Raji (cell line): ENCODE data around the gene SLC35F3.

Source experiments
- POLR2A ChIP-seq: IDR thresholded peaks from 2 replicates; pipeline ENCODE4 v1.6.1; 2011; ENCODE audit warnings: low read depth, low read length, control low read depth; ENCODE audit not compliant: insufficient read depth

SLC35F3 gene

DNA sequence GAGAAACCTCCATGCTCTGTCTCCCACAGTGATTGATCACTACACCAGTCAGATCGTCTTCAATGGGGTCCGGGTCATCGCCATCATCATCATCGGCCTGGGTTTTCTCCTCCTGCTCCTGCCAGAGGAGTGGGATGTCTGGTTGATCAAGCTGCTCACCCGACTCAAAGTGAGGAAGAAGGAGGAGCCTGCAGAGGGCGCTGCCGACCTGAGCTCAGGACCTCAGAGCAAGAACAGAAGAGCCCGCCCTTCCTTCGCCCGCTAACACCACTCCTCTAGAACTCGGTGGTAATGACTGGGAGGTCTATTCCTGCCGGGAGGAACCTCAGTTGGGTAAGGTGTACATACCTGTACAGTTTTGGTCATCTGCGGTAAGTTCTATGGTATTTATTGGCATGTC, 418.5 kb downstream of the SLC35F3 start:
- TF ChIP-seq POLR2A = no peak

- no peak for TF ChIP-seq POLR2A
Measured at GRCh38 chr1:234324821-234325220, 420.3 kb downstream of the SLC35F3 start.

DNA sequence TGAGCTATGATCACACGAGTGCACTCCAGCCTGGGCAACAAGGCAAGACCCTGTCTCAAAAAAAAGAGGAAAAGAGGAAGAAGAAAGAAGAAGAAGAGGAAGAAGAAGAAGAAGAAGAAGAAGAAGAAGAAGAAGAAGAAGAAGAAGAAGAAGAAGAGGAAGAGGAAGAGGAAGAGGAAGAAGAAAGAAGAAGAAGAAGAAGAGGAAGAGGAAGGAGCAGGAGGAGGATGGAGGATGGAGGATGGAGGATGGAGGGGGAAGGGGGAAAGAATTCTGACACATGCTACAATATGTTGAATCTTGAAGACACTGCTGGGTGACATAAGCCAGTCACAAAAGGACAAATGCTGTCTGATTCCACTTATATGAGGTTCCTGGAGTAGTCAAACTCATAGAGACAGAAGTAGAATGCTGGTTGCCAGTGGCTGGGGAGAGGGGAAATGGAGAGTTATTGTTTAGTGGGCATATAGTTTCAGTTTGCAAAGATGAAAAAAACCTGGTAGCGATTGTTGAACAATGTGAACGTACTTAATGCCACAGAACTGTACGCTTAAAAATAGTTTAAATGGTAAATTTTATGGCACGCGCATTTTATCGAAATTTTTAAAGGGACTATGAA, 421.5 kb downstream of the SLC35F3 start:
- TF ChIP-seq POLR2A = no peak

DNA sequence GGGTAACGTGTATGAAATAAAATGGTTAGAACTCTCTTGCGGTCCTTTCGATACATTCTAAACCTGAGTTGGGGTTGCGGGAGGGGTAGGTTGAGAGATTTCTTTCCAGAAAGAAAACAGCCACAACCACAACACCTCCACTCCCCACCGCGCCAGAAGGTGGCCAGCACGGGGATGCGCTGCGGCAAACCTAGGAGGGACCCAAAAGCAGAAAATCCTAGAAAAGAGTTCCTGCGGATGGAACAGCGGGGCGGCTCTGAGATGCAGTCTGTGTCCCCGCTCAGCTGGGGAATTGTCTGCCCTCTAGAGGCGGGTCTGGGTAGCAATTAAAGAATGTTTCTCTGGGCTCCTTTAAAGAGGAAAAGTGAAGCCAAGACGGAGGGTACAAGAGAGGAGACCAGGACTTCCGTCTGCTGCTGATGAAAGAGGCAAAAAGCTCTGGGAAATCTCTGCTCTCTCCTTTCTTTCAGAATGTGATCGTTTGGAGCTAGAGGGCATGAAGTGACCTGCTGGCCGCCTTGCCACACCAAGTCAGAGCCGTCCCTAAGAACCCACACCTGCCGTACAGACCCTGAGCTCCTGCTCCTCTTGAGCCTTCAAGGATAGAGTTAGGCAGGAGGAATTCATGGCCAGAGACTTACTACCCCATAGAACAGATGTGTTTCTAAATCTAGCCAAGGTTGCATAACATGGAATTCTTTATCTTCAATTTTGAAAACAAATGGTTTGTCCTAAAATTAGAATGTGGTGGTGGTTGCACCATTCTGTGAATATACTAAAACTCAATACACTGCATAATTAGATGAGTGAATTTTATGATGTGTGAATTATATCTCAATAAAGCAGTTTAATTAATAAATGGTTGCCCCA, 422.3 kb downstream of the SLC35F3 start:
- no peak for TF ChIP-seq POLR2A

DNA sequence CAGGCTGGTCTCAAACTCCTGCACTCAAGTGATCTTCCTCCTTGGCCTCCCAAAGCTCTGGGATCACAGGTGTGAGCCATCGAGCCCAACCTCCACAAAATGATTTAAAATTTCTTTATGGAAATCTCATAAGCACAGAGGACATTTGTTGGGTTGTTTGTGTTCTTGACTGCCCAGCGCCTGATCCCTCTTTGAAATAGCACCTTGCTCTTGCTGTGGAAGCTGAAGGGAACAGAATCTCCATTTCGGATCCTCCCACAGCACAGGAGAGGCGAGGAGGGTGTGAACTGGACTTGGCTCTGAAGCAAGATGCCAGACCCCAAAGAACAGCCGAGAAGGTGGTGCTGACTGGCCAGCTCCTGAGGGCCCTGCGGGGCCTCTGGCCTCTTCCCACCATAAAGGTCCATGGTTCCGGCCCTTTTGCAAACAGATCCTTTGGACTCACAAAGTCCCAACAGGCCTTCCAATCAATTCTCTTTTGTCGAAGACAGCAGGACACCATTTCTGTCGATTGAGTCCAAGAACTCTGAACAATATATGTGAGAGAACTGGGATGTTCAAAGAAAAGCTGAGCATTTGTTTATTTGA, 423.2 kb downstream of the SLC35F3 start:
- no peak for TF ChIP-seq POLR2A

DNA sequence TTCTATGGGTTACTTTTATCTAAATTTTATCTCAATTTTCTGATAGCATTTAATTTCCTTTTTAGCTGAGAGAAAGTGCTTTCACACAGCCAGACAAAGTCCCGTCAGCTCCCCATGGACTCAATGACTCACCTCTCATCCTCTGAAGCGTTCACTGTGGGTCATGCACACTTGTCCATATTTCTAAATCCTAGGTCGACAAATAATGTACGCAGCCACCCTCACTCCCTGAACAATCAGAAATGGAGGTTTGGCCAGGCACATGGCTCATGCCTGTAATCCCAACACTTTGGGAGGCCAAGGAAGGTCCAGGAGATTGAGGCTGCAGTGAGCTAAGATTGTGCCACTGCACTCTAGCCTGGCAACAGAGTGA, 426.4 kb downstream of the SLC35F3 start:
- TF ChIP-seq POLR2A = no peak

- no peak for TF ChIP-seq POLR2A
Measured at GRCh38 chr1:234331507-234331906, 427.0 kb downstream of the SLC35F3 start.

GRCh38 chr1:234336359-234336758, 431.9 kb downstream of the SLC35F3 start:
- TF ChIP-seq POLR2A = no peak

GRCh38 chr1:234337233-234337632, 432.8 kb downstream of the SLC35F3 start:
- TF ChIP-seq POLR2A = no peak

- no peak for TF ChIP-seq POLR2A
Measured at GRCh38 chr1:234340528-234340927, 436.1 kb downstream of the SLC35F3 start.

GRCh38 chr1:234342774-234343173, 438.3 kb downstream of the SLC35F3 start:
- TF ChIP-seq POLR2A = no peak

DNA sequence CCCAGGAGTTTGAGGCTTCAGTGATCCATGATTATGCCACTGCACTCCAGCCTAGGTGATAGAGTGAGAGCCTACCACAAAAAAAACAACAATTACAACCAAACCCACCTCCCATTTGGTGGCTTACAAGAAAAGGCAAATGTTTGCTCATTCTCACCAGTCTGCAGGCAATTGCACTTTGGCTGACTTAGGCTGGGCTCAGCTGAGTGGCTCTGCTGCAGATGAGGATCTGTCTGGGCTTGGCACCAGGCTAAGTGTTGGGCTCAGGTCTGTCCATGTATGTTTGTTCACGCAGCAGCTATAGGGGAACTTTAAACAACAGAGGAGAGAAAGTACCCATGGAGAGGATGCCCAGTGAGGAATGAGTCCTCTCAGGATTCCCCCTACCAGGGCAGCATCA, 440.8 kb downstream of the SLC35F3 start:
- TF ChIP-seq POLR2A = no peak

GRCh38 chr1:234348964-234349363, 444.5 kb downstream of the SLC35F3 start:
- no peak for TF ChIP-seq POLR2A

DNA sequence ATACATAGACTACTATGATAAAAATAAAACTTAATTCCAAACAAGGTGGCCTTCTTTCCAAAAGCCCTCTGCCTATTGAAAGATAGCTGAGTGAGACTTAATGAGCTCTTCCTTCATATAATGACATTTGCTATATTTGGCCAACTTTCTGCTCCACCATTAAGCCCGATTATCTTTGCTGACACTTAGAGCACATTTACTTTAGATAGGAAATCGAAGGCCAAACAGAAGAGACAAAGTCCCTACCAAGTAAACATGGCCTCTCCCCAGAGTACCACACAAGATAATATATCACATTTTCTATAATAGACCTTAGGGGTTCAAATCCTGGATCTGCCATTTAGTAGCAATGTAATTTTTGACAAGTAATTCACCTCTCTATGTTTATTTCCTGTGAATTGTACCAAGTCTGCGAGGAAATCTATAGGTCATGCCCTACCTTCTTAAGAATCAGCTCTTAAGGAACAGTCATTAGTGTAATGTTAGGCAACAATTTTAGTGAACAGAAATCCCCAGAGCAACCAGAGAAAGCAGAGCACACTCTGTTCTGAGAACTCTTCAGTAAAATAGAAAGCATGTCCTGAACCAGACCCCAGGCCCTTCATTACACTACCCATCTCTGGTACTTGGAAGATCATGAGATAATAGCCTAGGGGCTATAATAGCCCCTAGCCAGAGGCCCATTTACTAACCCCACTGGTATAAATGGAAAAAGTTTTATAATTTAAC, 451.5 kb downstream of the SLC35F3 start:
- no peak for TF ChIP-seq POLR2A

- TF ChIP-seq POLR2A = peak; percentile 77
Measured at GRCh38 chr1:234356615-234357269, 452.3 kb downstream of the SLC35F3 start.
